ENCODE results near the gene KIRREL3.

The KIRREL3 gene

GRCh38 chr11:126899961-126900748, 100.4 kb downstream of the KIRREL3 start:
- no peak for FAIRE-seq
- DNase-seq (ENCODE audit: insufficient read length, low spot score) = no peak
- TF ChIP-seq CTCF (IDR thresholded peaks at IDR 0.05; ENCODE audit: insufficient read depth, missing control alignments) = no peak

GRCh38 chr11:126898802-126899201, 101.8 kb downstream of the KIRREL3 start:
- DNase-seq (ENCODE audit: insufficient read length, low spot score) (no peak), FAIRE-seq (no peak)
- no peak for TF ChIP-seq CTCF (IDR thresholded peaks at IDR 0.05; ENCODE audit: insufficient read depth, missing control alignments)

GRCh38 chr11:126897430-126897829, 103.1 kb downstream of the KIRREL3 start:
- no peak for TF ChIP-seq CTCF (IDR thresholded peaks at IDR 0.05; ENCODE audit: insufficient read depth, missing control alignments)

GRCh38 chr11:126896025-126896424, 104.5 kb downstream of the KIRREL3 start:
- FAIRE-seq (no peak), DNase-seq (ENCODE audit: insufficient read length, low spot score) (no peak)
- TF ChIP-seq CTCF (IDR thresholded peaks at IDR 0.05; ENCODE audit: insufficient read depth, missing control alignments) = no peak

More at GRCh38 chr11:126897430-126897829, 103.1 kb downstream of the KIRREL3 start:
- DNase-seq (ENCODE audit: insufficient read length, low spot score) (no peak), FAIRE-seq (no peak)

GRCh38 chr11:126893796-126894195, 106.8 kb downstream of the KIRREL3 start:
- no peak for TF ChIP-seq CTCF (IDR thresholded peaks at IDR 0.05; ENCODE audit: insufficient read depth, missing control alignments)
- FAIRE-seq (no peak), DNase-seq (ENCODE audit: insufficient read length, low spot score) (no peak)

GRCh38 chr11:126892756-126893155, 107.8 kb downstream of the KIRREL3 start:
- no peak for DNase-seq (ENCODE audit: insufficient read length, low spot score)
- no peak for TF ChIP-seq CTCF (IDR thresholded peaks at IDR 0.05; ENCODE audit: insufficient read depth, missing control alignments)
- FAIRE-seq = no peak

- FAIRE-seq (no peak), DNase-seq (ENCODE audit: insufficient read length, low spot score) (no peak)
- no peak for TF ChIP-seq CTCF (IDR thresholded peaks at IDR 0.05; ENCODE audit: insufficient read depth, missing control alignments)
These were observed 108.9 kb downstream of the KIRREL3 start for GRCh38 chr11:126891556-126892217.

Data from D721Med (cell line).